SK-N-SH (cell line): ENCODE results near the gene MME. TPM values are rescaled to one million over a fixed set of nuclear protein-coding genes. Genes with fewer than 3 reads are reported as not detected.

Experiments
- CTCF ChIA-PET: fragments of 300-600, 350-600 bp; formaldehyde crosslinking; extraction: SDS; loops from one replicate; lab custom pipeline; 2021; lab: Yijun Ruan, JAX
- POLR2A ChIA-PET: fragments of 350-600 bp; sonication (Branson Sonifier 250); formaldehyde crosslinking; extraction: SDS; loops from one replicate; lab custom pipeline; 2020; ENCODE audit warnings: antibody characterized with exemption, inconsistent platforms; lab: Yijun Ruan, JAX
- DNase-seq: peaks from one replicate; pipeline ENCODE4 v3.0.0; 2012
- H2AFZ ChIP-seq: fragments of 200-600 bp; sonication (generic); 2 replicates; pipeline ENCODE4 v1.8.1; 2016; ENCODE audit warnings: antibody characterized with exemption, mild to moderate bottlenecking, low read depth
- H3F3A ChIP-seq: fragments of 200-600 bp; sonication (generic); replicated peaks from 2 replicates; pipeline ENCODE3; 2016; ENCODE audit warnings: antibody characterized with exemption, mild to moderate bottlenecking; ENCODE audit not compliant: insufficient read depth
- H3K27ac ChIP-seq, 2 experiments: fragments of 200-500 bp in 1 of 2; fragments of 200-600 bp in 1 of 2; sonication (Bioruptor generic) in 1 of 2; sonication (generic), shearing (Covaris generic) in 1 of 2; 2 replicates each; pipeline versions ENCODE4 v1.5.1 to v1.6.1; 2014 to 2016; ENCODE audit warnings: low read depth in 2 of 2, inconsistent platforms in 1 of 2, low read length in 1 of 2, mild to moderate bottlenecking in 1 of 2, mixed read lengths in 1 of 2
- H3K27me3 ChIP-seq: fragments of 200-600 bp; sonication (generic), shearing (Covaris generic); 2 replicates; pipeline ENCODE4 v1.6.1; 2016; ENCODE audit warnings: mixed run types; ENCODE audit not compliant: insufficient read depth
- H3K36me3 ChIP-seq, 2 experiments: fragments of 200-500 bp in 1 of 2; fragments of 200-600 bp in 1 of 2; sonication (Bioruptor generic) in 1 of 2; sonication (generic) in 1 of 2; replicated peaks in 1 of 2; 2 replicates each; pipeline versions ENCODE3 to v1.5.1; 2014 to 2016; ENCODE audit warnings: low read length in 1 of 2, mild to moderate bottlenecking in 1 of 2; ENCODE audit not compliant: insufficient read depth in 2 of 2, control insufficient read depth in 1 of 2
- H3K4me1 ChIP-seq, 2 experiments: fragments of 200-500 bp in 1 of 2; fragments of 200-600 bp in 1 of 2; sonication (Bioruptor generic) in 1 of 2; sonication (generic), shearing (Covaris generic) in 1 of 2; 2 replicates each; pipeline versions ENCODE4 v1.5.1 to v1.6.1; 2014 to 2016; ENCODE audit warnings: low read depth in 1 of 2, low read length in 1 of 2, mixed run types in 1 of 2; ENCODE audit not compliant: insufficient read depth in 2 of 2, control insufficient read depth in 1 of 2
- H3K4me2 ChIP-seq: fragments of 200-600 bp; sonication (generic), shearing (Covaris generic); 2 replicates; pipeline ENCODE4 v1.6.1; 2017; ENCODE audit warnings: mixed run types
- H3K4me3 ChIP-seq, 2 experiments: fragments of 200-500 bp in 1 of 2; fragments of 200-600 bp in 1 of 2; sonication (Bioruptor generic) in 1 of 2; sonication (generic), shearing (Covaris generic) in 1 of 2; 2 replicates each; pipeline versions ENCODE4 v1.5.1 to v1.8.1; 2014 to 2016; ENCODE audit warnings: low read depth in 2 of 2, inconsistent platforms in 1 of 2, low read length in 1 of 2, mild to moderate bottlenecking in 1 of 2, mixed read lengths in 1 of 2, moderate library complexity in 1 of 2
- H3K79me2 ChIP-seq: fragments of 200-600 bp; sonication (generic); 2 replicates; pipeline ENCODE4 v1.8.1; 2017; ENCODE audit warnings: mild to moderate bottlenecking; ENCODE audit not compliant: insufficient read depth
- H3K9ac ChIP-seq: fragments of 200-600 bp; sonication (generic); 2 replicates; pipeline ENCODE4 v1.6.1; 2017; ENCODE audit warnings: mixed run types
- H3K9me2 ChIP-seq: fragments of 200-600 bp; sonication (generic); 2 replicates; pipeline ENCODE4 v1.6.1; 2017; ENCODE audit warnings: mixed run types
- H3K9me3 ChIP-seq: fragments of 200-600 bp; sonication (generic); 2 replicates; pipeline ENCODE4 v1.6.1; 2017; ENCODE audit warnings: mixed run types, mild to moderate bottlenecking, moderate library complexity
- H4K20me1 ChIP-seq: fragments of 200-600 bp; sonication (generic); 2 replicates; pipeline ENCODE4 v1.6.1; 2017; ENCODE audit warnings: mild to moderate bottlenecking, mixed run types; ENCODE audit not compliant: insufficient read depth
- EP300 ChIP-seq, 2 experiments: IDR thresholded peaks; 2 replicates each; pipeline versions ENCODE4 v1.4.0 to v1.6.1; 2012; ENCODE audit warnings: borderline replicate concordance in 1 of 2, low read depth in 1 of 2, low read length in 1 of 2
- FOSL2 ChIP-seq: IDR thresholded peaks from 2 replicates; pipeline ENCODE4 v1.4.0; 2012; ENCODE audit warnings: low read depth, mild to moderate bottlenecking, moderate library complexity, borderline replicate concordance
- FOXJ3 ChIP-seq: sonication (generic); formaldehyde crosslinking; IDR thresholded peaks from 2 replicates; pipeline ENCODE4 v1.5.1; 2020; ENCODE audit warnings: mild to moderate bottlenecking, missing genetic modification reagents
- IRF3 ChIP-seq: fragments of 150-350 bp; IDR thresholded peaks from 2 replicates; pipeline ENCODE4 v1.6.1; 2016; ENCODE audit warnings: mild to moderate bottlenecking, low read depth, low read length
- MEF2A ChIP-seq: IDR thresholded peaks from 2 replicates; pipeline ENCODE4 v1.4.0; 2012; ENCODE audit warnings: low read depth, borderline replicate concordance
- MXI1 ChIP-seq: IDR thresholded peaks from 2 replicates; pipeline ENCODE4 v1.6.1; 2012; ENCODE audit warnings: mild to moderate bottlenecking, low read depth, low read length, improper control_type of control experiment
- NFIC ChIP-seq: IDR thresholded peaks from 2 replicates; pipeline ENCODE4 v1.4.0; 2012; ENCODE audit warnings: borderline replicate concordance
- PBX3 ChIP-seq: IDR thresholded peaks from 2 replicates; pipeline ENCODE4; 2012
- POLR2AphosphoS5 ChIP-seq: IDR thresholded peaks from 2 replicates; pipeline ENCODE4 v1.6.1; 2012; ENCODE audit warnings: low read depth, low read length
- RAD21 ChIP-seq: IDR thresholded peaks from 2 replicates; pipeline ENCODE4 v1.6.1; 2012; ENCODE audit warnings: mild to moderate bottlenecking, low read length
- RCOR1 ChIP-seq: fragments of 150-350 bp; IDR thresholded peaks from 2 replicates; pipeline ENCODE4 v1.6.1; 2017; ENCODE audit warnings: antibody characterized with exemption, low read length
- SMC3 ChIP-seq: IDR thresholded peaks from 2 replicates; pipeline ENCODE4 v1.6.1; 2012; ENCODE audit warnings: low read depth, low read length, improper control_type of control experiment
- TAF1 ChIP-seq: IDR thresholded peaks from 2 replicates; pipeline ENCODE4 v1.6.1; 2012; ENCODE audit warnings: low read depth, mild to moderate bottlenecking, low read length, moderate library complexity, borderline replicate concordance
- TEAD4 ChIP-seq: IDR thresholded peaks from 2 replicates; pipeline ENCODE4 v1.4.0; 2012; ENCODE audit warnings: mild to moderate bottlenecking, borderline replicate concordance; ENCODE audit not compliant: insufficient read depth
- USF2 ChIP-seq: fragments of 150-350 bp; IDR thresholded peaks from 2 replicates; pipeline ENCODE4 v1.6.1; 2017; ENCODE audit warnings: antibody characterized with exemption, low read length, low read depth, borderline replicate concordance
- WGBS: methylation state at CpG from one replicate; pipeline ENCODE4 v1.1.6; 2017; ENCODE audit warnings: low lambda C conversion rate; 5-methylcytosine and 5-hydroxymethylcytosine counted together
- polyA plus RNA-seq, 3 experiments: library from polyadenylated mRNA; depleted of rRNA; stranded (reverse); fragments of >200 nt; gene quantifications; 2 replicates each; pipeline ENCODE4 v1.2.3, GENCODE V29; 2012
- TF ChIP-seq, protein P1 (sequence below): IDR thresholded peaks from 2 replicates; pipeline ENCODE4 v1.4.0; 2012; ENCODE audit warnings: low read depth, borderline replicate concordance

Gene MME
- polyA plus RNA-seq, 1 of the 3 experiments (the other 2 are of a cell fraction) = 167 TPM

DNA sequence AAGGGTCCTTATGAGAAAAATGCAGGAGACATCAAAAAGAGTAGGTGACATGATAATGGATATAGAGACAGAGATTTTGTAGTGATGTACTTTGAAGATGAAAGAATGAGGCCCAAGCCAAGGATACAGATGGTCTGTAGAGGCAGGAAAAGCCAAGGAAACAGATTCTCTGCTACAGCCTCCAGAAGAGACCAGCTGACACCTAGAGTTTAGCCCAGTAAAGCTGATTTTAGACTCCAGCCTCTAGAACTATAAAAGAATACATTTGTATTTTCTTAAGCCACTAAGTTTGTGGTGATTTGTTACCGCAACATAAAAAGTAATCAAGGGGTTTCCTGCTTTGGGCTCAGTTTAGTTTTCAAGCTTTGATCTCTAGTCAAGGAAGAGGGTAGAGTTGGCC, 148.6 kb downstream of the MME start:
- no peaks in the 10 kb centered on the region for H3K79me2 ChIP-seq
- POLR2A ChIA-PET = no interaction called here
- H3K27ac ChIP-seq = no peak overlapping the region
- peaks cover 6 to 8% of the 10 kb centered on the region in 2 experiments; a peak in 2 of 4 replicates for H3K4me1 ChIP-seq
- DNase-seq = no peak
- no peaks in the 10 kb centered on the region for H3K27me3 ChIP-seq
- H3K9ac ChIP-seq = no peak overlapping the region
- no peak overlapping the region for H3K4me3 ChIP-seq
- CTCF ChIA-PET = no interaction called here
- no peaks in the 10 kb centered on the region for H3K9me2 ChIP-seq
- H3F3A ChIP-seq = peaks cover 5% of the 10 kb centered on the region
- H3K36me3 ChIP-seq = no peaks in the 10 kb centered on the region
- TF ChIP-seq NFIC (no peak), FOSL2 (no peak), POLR2AphosphoS5 (no peak), USF2 (no peak), MEF2A (no peak), IRF3 (no peak), EP300 (IDR thresholded peaks at IDR 0.05; ENCODE audit: borderline replicate concordance in 1 of 2, low read depth in 1 of 2, low read length in 1 of 2) (no peak), TAF1 (no peak), RCOR1 (no peak), PBX3 (no peak), SMC3 (no peak), RAD21 (no peak), MXI1 (no peak), FOXJ3 (CRISPR knock-in tag) (no peak), TEAD4 (no peak)
- TF ChIP-seq, protein P1, sequence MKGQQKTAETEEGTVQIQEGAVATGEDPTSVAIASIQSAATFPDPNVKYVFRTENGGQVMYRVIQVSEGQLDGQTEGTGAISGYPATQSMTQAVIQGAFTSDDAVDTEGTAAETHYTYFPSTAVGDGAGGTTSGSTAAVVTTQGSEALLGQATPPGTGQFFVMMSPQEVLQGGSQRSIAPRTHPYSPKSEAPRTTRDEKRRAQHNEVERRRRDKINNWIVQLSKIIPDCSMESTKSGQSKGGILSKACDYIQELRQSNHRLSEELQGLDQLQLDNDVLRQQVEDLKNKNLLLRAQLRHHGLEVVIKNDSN = no peak
- 78% methylated on average over 1 of the region's 1 CpG for WGBS
- H3K4me2 ChIP-seq = no peak overlapping the region
- no peaks in the 10 kb centered on the region for H4K20me1 ChIP-seq
- no peak overlapping the region for H2AFZ ChIP-seq
- H3K9me3 ChIP-seq = no peaks in the 10 kb centered on the region
